Dermis blood vessel endothelial cell (primary cell): ENCODE results near the gene TTPAL. TPM values are rescaled to one million over a fixed set of nuclear protein-coding genes. Genes with fewer than 3 reads are reported as not detected.
A peak's percentile ranks its signal among the peaks of the same experiment; 100 is the strongest.
"Not testable (repeated sequence)": the region's sequence is repeated elsewhere in the genome, so short reads cannot be mapped to it uniquely, and the experiment has no call there.

Source experiments
- DNase-seq: peaks from one replicate; pipeline ENCODE4 v3.0.0; 2010
- total RNA-seq: library from RNA; depleted of rRNA; stranded (reverse); fragments of >200 nt; gene quantifications from 2 replicates; pipeline ENCODE4 v1.2.3, GENCODE V29; 2014

Gene TTPAL
- total RNA-seq, 1 donor from 2014 or later, result 3.4 TPM

GRCh38 chr20:44468044-44468782, 7.5 kb upstream of the TTPAL start:
- no peak for DNase-seq

GRCh38 chr20:44470327-44470726, 5.3 kb upstream of the TTPAL start:
- no peak for DNase-seq

- peak; percentile 17 for DNase-seq
These were observed 4.2 kb upstream of the TTPAL start for GRCh38 chr20:44471481-44471882.

- not testable (repeated sequence) for DNase-seq
These were observed 3.4 kb upstream of the TTPAL start for GRCh38 chr20:44472283-44472682.

GRCh38 chr20:44475372-44475693, 341 bp upstream of the TTPAL start:
- DNase-seq, result no peak

GRCh38 chr20:44477151-44477550, 1.5 kb downstream of the TTPAL start:
- no peak for DNase-seq

GRCh38 chr20:44478206-44478605, 2.5 kb downstream of the TTPAL start:
- DNase-seq, result no peak

- no peak for DNase-seq
These were observed 4.0 kb downstream of the TTPAL start for GRCh38 chr20:44479643-44480042.

GRCh38 chr20:44480097-44480496, 4.4 kb downstream of the TTPAL start:
- DNase-seq, result no peak

- DNase-seq, result no peak
These were observed 6.2 kb downstream of the TTPAL start for GRCh38 chr20:44481719-44482416.

GRCh38 chr20:44483112-44483511, 7.4 kb downstream of the TTPAL start:
- DNase-seq, result no peak

GRCh38 chr20:44485078-44485829, 9.6 kb downstream of the TTPAL start:
- no peak for DNase-seq

- no peak for DNase-seq
These were observed 10.1 kb downstream of the TTPAL start for GRCh38 chr20:44485830-44486198.

GRCh38 chr20:44488551-44488950, 12.9 kb downstream of the TTPAL start:
- no peak for DNase-seq

GRCh38 chr20:44489223-44489622, 13.5 kb downstream of the TTPAL start:
- no peak for DNase-seq

GRCh38 chr20:44489931-44490330, 14.3 kb downstream of the TTPAL start:
- DNase-seq, result no peak

- DNase-seq, result no peak
These were observed 16.1 kb downstream of the TTPAL start for GRCh38 chr20:44491635-44492395.

GRCh38 chr20:44494266-44494665, 18.6 kb downstream of the TTPAL start:
- no peak for DNase-seq

GRCh38 chr20:44494681-44495080, 19.0 kb downstream of the TTPAL start:
- no peak for DNase-seq

- DNase-seq, result peak; percentile 26
These were observed 19.6 kb downstream of the TTPAL start for GRCh38 chr20:44495257-44495656.

GRCh38 chr20:44495802-44496481, 20.3 kb downstream of the TTPAL start:
- DNase-seq, result peak; percentile 48

- no peak for DNase-seq
These were observed 21.3 kb downstream of the TTPAL start for GRCh38 chr20:44496976-44497375.
